Frontal cortex (tissue), 4 donors: Measurements from ENCODE around the gene PCDHA11. TPM values are rescaled to one million over a fixed set of nuclear protein-coding genes. Genes with fewer than 3 reads are reported as not detected.
A peak's percentile ranks its signal among the peaks of the same experiment; 100 is the strongest.
"Not testable (repeated sequence)": the region's sequence is repeated elsewhere in the genome, so short reads cannot be mapped to it uniquely, and the experiment has no call there.

ENCODE experiments used
- DNase-seq, 2 donors: peaks; one replicate each; pipeline ENCODE4 v3.0.0; 2012; ENCODE audit warnings: low spot score in 2 of 2
- FAIRE-seq: peaks from 2 replicates; lab custom pipeline; 2012; peaks lifted over from hg19 to GRCh38; lab: Jason Lieb, UNC
- total RNA-seq: library from RNA; depleted of rRNA; stranded (reverse); fragments of >200 nt; gene quantifications from one replicate; pipeline ENCODE4 v1.2.3, GENCODE V29; 2014
- donor health status: control.
- donor health status: control.
- donor health status: control.

The PCDHA11 gene, protein sequence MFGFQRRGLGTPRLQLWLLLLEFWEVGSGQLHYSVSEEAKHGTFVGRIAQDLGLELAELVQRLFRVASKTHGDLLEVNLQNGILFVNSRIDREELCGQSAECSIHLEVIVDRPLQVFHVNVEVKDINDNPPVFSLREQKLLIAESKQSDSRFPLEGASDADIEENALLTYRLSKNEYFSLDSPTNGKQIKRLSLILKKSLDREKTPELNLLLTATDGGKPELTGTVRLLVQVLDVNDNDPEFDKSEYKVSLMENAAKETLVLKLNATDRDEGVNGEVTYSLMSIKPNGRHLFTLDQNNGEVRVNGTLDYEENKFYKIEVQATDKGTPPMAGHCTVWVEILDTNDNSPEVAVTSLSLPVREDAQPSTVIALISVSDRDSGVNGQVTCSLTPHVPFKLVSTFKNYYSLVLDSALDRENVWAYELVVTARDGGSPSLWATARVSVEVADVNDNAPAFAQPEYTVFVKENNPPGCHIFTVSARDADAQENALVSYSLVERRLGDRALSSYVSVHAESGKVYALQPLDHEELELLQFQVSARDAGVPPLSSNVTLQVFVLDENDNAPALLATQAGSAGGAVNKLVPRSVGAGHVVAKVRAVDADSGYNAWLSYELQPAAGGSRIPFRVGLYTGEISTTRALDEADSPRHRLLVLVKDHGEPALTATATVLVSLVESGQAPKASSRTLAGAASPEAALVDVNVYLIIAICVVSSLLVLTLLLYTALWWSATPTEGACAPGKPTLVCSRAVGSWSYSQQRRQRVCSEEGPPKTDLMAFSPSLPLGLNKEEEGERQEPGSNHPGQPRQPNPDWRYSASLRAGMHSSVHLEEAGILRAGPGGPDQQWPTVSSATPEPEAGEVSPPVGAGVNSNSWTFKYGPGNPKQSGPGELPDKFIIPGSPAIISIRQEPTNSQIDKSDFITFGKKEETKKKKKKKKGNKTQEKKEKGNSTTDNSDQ
- 29.3 TPM for total RNA-seq

- FAIRE-seq (no peak), DNase-seq (peak in 1 of 2 donors; percentile 52)
These were observed at the start of gene PCDHA11 for GRCh38 chr5:140868721-140869554. Gene PCDHA11, plus strand, starts transcription at chr5:140868957. Its CDS starts 147 bp downstream, at chr5:140869104.

DNA sequence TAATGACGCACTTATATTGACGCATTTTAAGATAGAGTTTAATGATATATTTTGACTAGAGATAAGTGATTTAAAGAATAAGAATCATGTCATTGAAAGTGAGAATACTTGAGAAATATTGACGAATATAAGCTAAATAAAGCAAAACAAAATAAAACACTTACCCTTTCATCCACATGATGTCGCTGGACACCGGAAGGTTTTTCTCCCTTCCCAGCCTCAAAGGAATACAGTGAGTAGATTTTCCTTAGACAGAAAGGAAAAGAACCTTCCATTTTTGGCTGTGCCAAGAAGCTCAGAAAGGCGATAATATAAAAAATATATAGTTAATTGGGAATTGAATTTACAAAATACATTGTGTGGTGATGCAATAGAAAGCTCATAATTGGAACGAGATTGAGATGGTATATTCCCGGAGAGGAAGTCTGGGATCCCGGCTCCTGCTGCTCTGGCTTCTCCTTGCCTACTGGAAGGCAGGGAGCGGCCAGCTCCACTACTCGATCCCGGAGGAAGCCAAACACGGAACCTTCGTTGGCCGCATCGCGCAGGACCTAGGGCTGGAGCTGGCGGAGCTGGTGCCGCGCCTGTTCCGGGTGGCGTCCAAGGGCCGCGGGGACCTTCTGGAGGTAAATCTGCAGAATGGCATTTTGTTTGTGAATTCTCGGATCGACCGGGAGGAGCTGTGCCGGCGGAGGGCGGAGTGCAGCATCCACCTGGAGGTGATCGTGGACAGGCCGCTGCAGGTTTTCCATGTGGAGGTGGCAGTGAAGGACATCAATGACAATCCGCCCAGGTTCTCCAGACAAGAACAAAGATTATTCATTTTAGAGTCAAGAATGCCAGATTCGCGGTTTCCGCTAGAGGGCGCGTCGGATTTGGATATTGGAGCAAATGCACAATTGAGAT lies 47.1 kb upstream of the PCDHA11 start, which contains the start of gene PCDHA5:
Gene PCDHA5, plus strand, starts transcription at position 239 of the 906 bp plus-strand sequence.
- FAIRE-seq (no peak), DNase-seq (no peak)

DNA sequence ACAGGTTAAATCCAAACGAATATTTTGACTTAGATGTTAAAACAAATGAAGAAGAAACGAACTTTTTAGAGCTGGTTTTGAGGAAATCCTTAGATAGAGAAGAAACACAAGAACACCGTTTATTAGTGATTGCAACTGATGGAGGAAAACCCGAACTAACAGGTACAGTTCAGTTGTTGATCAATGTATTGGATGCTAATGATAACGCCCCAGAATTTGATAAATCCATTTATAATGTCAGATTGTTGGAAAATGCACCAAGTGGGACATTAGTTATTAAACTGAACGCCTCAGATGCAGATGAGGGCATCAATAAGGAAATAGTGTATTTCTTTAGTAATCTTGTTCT lies 46.5 kb upstream of the PCDHA11 start:
- no peak for DNase-seq
- no peak for FAIRE-seq

DNA sequence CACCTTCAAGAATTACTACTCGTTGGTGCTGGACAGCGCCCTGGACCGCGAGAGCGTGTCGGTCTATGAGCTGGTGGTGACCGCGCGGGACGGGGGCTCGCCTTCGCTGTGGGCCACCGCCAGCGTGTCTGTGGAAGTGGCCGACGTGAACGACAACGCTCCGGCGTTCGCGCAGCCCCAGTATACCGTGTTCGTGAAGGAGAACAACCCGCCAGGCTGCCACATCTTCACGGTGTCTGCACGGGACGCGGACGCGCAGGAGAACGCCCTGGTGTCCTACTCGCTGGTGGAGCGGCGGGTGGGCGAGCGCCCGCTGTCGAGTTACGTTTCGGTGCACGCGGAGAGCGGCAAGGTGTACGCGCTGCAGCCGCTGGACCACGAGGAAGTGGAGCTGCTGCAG lies 45.8 kb upstream of the PCDHA11 start:
- DNase-seq, FAIRE-seq: not testable (repeated sequence)

DNA sequence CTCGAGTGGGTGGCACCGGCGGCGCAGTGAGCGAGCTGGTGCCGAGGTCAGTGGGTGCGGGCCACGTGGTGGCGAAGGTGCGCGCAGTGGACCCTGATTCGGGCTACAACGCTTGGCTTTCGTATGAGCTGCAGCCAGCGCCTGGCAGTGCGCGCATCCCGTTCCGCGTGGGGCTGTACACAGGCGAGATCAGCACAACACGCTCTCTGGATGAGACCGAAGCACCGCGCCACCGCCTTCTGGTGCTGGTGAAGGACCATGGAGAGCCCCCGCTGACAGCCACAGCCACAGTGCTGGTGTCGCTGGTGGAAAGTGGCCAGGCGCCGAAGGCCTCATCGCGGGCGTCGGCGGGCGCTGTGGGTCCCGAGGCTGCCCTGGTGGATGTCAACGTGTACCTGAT lies 45.3 kb upstream of the PCDHA11 start:
- FAIRE-seq (no peak), DNase-seq (no peak)

GRCh38 chr5:140827704-140828361 lies 40.9 kb upstream of the PCDHA11 start, which contains the start of gene PCDHA6:
Gene PCDHA6, plus strand, starts transcription at chr5:140827960. Its CDS starts 132 bp downstream, at chr5:140828092.
- no peak for FAIRE-seq
- no peak for DNase-seq

- FAIRE-seq = no peak
- no peak for DNase-seq
These were observed 40.4 kb upstream of the PCDHA11 start for GRCh38 chr5:140828362-140828737.

DNA sequence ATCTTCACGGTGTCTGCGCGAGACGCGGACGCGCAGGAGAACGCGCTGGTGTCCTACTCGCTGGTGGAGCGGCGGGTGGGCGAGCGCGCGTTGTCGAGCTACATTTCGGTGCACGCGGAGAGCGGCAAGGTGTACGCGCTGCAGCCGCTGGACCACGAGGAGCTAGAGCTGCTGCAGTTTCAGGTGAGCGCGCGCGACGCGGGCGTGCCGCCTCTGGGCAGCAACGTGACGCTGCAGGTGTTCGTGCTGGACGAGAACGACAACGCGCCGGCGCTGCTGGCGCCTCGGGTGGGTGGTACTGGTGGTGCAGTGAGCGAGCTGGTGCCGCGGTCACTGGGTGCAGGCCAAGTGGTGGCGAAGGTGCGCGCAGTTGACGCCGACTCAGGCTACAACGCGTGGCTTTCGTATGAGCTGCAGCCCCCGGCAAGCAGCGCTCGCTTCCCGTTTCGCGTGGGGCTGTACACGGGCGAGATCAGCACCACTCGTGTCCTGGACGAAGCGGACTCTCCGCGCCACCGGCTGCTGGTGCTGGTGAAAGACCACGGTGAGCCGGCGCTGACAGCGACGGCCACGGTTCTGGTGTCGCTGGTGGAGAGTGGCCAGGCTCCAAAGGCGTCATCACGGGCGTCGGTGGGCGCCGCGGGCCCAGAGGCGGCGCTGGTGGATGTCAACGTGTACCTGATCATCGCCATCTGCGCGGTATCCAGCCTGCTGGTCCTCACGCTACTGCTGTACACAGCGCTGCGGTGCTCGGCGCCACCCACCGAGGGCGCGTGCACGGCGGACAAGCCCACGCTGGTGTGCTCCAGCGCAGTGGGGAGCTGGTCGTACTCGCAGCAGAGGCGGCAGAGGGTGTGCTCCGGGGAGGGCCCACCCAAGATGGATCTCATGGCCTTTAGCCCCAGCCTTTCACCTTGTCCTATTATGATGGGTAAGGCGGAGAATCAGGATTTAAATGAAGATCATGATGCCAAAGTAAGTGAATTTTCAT lies 39.0 kb upstream of the PCDHA11 start:
- not testable (repeated sequence) for DNase-seq, FAIRE-seq

- DNase-seq (peak in 1 of 2 donors; percentile 48), FAIRE-seq (no peak)
These were observed 34.8 kb upstream of the PCDHA11 start, which contains the start of gene PCDHA7 for GRCh38 chr5:140833993-140834392. Gene PCDHA7, plus strand, starts transcription at chr5:140834269. Its CDS starts 115 bp downstream, at chr5:140834384.

- FAIRE-seq, DNase-seq: not testable (repeated sequence)
These were observed 34.2 kb upstream of the PCDHA11 start for GRCh38 chr5:140834439-140835008.

- no peak for FAIRE-seq
- DNase-seq = no peak
These were observed 32.9 kb upstream of the PCDHA11 start for GRCh38 chr5:140835622-140836510.

DNA sequence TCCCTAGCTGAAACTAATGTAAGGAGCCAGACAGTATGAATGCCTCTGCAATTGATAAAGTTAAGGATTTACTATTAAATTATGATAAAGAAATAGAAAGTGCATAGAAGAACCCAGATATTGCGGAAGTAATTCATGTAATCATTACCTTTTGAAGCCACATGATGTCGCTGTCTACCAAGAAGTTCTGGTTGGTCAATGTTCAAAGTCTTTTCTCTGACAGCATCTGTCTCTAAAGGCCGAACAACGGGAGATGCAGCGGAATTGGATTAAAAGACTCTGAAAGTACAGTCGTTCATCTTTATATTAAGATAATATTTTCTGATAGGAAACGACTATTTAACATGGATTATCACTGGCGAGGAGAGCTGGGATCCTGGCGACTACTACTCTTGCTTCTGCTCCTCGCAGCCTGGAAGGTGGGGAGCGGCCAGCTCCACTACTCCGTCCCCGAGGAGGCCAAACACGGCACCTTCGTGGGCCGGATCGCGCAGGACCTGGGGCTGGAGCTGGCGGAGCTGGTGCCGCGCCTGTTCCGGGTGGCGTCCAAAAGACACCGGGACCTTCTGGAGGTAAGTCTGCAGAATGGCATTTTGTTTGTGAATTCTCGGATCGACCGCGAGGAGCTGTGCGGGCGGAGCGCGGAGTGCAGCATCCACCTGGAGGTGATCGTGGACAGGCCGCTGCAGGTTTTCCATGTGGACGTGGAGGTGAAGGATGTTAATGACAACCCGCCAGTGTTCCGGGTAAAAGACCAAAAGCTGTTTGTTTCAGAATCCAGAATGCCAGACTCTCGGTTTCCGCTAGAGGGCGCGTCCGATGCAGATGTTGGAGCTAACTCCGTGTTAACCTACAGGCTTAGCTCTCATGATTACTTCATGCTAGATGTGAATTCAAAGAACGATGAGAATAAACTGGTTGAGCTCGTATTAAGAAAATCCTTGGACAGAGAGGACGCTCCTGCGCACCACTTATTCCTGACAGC lies 27.5 kb upstream of the PCDHA11 start, which contains the start of gene PCDHA8:
Gene PCDHA8, plus strand, starts transcription at position 210 of the 985 bp plus-strand sequence. Its CDS starts 135 bp downstream, at position 345.
- peak; percentile 72 for FAIRE-seq
- peak in 1 of 2 donors; percentile 69 for DNase-seq

- FAIRE-seq (no peak), DNase-seq (no peak)
These were observed 25.7 kb upstream of the PCDHA11 start for GRCh38 chr5:140842798-140843733.
